Transverse colon (tissue), 3 donors: Measurements from ENCODE around the gene VEGFB.

Experiments
- POLR2A ChIP-seq: fragments of 450-650 bp; IDR thresholded peaks from one replicate; pipeline ENCODE4 v1.6.1; 2016; ENCODE audit warnings: antibody characterized with exemption, mild to moderate bottlenecking, moderate library complexity
- TF ChIP-seq, protein P1 (sequence below), 5 experiments: fragments of 200-600 bp in 3 of 5; fragments of 450-650 bp in 2 of 5; sonication (generic) in 3 of 5; IDR thresholded peaks; 1 replicate in 2 of 5; 2 replicates in 3 of 5; pipeline ENCODE4 v1.5.1; 2016 to 2017; ENCODE audit warnings: antibody characterized with exemption in 5 of 5, inconsistent platforms in 3 of 5, mild to moderate bottlenecking in 2 of 5, moderate library complexity in 1 of 5

DNA sequence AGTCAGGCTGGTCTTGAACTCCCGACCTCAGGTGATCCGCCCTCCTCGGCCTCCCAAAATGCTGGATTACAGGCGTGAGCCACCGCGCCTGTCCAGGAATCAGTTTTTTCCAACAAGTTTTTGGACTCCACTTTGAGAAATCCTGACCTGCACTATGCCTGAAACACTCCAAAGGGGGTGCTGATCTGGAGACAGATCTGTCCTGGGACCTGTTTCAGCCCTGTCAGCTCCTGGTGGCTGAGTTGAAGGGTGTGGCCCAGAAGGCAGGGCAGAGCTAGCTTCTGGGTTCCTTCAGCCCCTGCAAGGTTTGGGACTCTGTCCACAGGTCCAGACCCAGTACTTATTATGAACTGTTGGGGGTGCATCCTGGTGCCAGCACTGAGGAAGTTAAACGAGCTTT is 2.8 kb upstream of the VEGFB start:
- TF ChIP-seq, protein P1, sequence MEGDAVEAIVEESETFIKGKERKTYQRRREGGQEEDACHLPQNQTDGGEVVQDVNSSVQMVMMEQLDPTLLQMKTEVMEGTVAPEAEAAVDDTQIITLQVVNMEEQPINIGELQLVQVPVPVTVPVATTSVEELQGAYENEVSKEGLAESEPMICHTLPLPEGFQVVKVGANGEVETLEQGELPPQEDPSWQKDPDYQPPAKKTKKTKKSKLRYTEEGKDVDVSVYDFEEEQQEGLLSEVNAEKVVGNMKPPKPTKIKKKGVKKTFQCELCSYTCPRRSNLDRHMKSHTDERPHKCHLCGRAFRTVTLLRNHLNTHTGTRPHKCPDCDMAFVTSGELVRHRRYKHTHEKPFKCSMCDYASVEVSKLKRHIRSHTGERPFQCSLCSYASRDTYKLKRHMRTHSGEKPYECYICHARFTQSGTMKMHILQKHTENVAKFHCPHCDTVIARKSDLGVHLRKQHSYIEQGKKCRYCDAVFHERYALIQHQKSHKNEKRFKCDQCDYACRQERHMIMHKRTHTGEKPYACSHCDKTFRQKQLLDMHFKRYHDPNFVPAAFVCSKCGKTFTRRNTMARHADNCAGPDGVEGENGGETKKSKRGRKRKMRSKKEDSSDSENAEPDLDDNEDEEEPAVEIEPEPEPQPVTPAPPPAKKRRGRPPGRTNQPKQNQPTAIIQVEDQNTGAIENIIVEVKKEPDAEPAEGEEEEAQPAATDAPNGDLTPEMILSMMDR (IDR thresholded peaks at IDR 0.05): no peak
- no peak for TF ChIP-seq POLR2A
